ENCODE data around the gene APOL6. TPM values are rescaled to one million over a fixed set of nuclear protein-coding genes. Genes with fewer than 3 reads are reported as not detected.

APOL6 gene
- total RNA-seq, 1 donor: 51.8 TPM

DNA sequence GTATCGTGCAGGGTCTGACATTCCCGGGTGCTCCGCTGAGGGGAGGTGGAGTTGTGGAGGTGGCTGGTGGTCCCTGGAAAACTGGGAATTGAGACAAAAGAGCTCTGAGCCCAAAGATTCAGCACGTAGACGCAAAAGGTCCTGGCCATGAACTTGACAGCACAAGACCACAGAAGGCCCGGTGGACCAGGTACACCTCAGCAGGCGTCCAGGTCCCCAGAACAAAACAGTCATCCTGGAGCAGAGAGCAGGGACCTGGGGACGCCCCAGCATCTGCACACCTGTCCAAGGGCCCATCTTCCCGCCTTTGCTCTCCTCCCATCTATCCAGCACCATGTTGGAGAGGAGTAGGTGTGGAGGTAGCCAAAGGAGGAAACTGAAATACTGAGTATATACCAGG lies 17.4 kb upstream of the APOL6 start:
- no peak overlapping the region for H2AFZ ChIP-seq (ENCODE audit: low read length)
- no peak overlapping the region for H3K27ac ChIP-seq (ENCODE audit: low read depth, low read length)
- H3K4me3 ChIP-seq (ENCODE audit: insufficient read depth, low read length): no peak overlapping the region
- no peaks in the 10 kb centered on the region for H3K79me2 ChIP-seq (ENCODE audit: insufficient read depth, low read length)
- H3K4me1 ChIP-seq (ENCODE audit: insufficient read depth, low read length): peaks cover 17% of the 10 kb centered on the region
- H4K20me1 ChIP-seq (ENCODE audit: insufficient read depth, low read length): no peaks in the 10 kb centered on the region
- DNase-seq (ENCODE audit: insufficient read length, low spot score, missing footprints): no peak
- H3K4me2 ChIP-seq (ENCODE audit: insufficient read depth, low read length): no peak overlapping the region
- no peaks in the 10 kb centered on the region for H3K9me3 ChIP-seq (ENCODE audit: low read depth, low read length)
- no peaks in the 10 kb centered on the region for H3K27me3 ChIP-seq (ENCODE audit: insufficient read depth, low read length)
- no peak for TF ChIP-seq CTCF (IDR thresholded peaks at IDR 0.05; ENCODE audit: extremely low read depth, low read depth, low read length)
- no peaks in the 10 kb centered on the region for H3K36me3 ChIP-seq (ENCODE audit: insufficient read depth, low read length)

DNA sequence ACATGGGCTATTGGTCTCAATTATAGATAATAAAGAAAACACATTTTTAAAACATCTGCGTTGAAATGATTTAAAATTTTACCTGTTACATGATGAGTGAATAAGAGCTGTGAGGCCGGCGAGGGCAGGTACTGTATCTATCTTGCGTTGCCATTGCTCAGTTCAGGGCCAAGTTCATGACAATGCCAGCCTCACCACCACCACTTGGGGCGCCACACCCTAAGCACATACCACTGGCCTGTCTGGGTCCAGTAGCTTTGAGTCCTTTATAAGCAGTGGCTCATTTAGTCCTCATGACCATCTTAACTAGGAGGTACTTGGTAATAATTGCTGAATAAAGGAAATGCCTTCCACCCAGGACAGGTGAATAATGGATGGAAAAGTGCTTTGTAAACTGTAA lies 16.6 kb upstream of the APOL6 start:
- no peak for DNase-seq (ENCODE audit: insufficient read length, low spot score, missing footprints)
- Histone ChIP-seq H3K27me3 (ENCODE audit: insufficient read depth, low read length) (no peaks in the 10 kb centered on the region), H3K27ac (ENCODE audit: low read depth, low read length) (no peak overlapping the region)

DNA sequence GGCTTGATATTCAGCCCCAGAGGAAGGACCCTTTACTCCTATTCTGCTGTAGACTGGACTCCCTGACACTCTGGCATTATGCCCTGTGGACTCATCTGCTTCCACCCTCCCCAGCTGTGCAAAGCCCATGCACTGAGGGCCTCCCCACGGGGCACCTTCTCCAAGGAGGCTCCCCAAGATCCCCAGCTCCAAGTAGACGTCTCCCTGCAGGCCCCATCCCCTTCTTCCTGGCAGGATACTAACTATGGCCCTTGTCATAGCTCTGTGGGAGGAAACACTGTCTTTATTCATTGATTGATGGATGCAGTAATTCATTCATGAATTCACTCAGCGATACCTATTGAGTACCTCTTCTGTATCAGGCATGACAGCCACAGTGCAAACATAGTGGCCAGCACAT lies 15.3 kb upstream of the APOL6 start:
- H3K36me3 ChIP-seq (ENCODE audit: insufficient read depth, low read length): no peaks in the 10 kb centered on the region
- H4K20me1 ChIP-seq (ENCODE audit: insufficient read depth, low read length): no peaks in the 10 kb centered on the region
- no peaks in the 10 kb centered on the region for H3K27me3 ChIP-seq (ENCODE audit: insufficient read depth, low read length)
- H3K4me3 ChIP-seq (ENCODE audit: insufficient read depth, low read length): no peak overlapping the region
- H3K27ac ChIP-seq (ENCODE audit: low read depth, low read length): no peak overlapping the region
- TF ChIP-seq CTCF (IDR thresholded peaks at IDR 0.05; ENCODE audit: extremely low read depth, low read depth, low read length): no peak
- H3K4me1 ChIP-seq (ENCODE audit: insufficient read depth, low read length): peaks cover 16% of the 10 kb centered on the region
- H3K9me3 ChIP-seq (ENCODE audit: low read depth, low read length): no peaks in the 10 kb centered on the region
- no peaks in the 10 kb centered on the region for H3K79me2 ChIP-seq (ENCODE audit: insufficient read depth, low read length)
- H2AFZ ChIP-seq (ENCODE audit: low read length): no peak overlapping the region
- H3K4me2 ChIP-seq (ENCODE audit: insufficient read depth, low read length): no peak overlapping the region
- DNase-seq (ENCODE audit: insufficient read length, low spot score, missing footprints): no peak

More for the DNA sequence above, 16.6 kb upstream of the APOL6 start:
- H3K79me2 ChIP-seq (ENCODE audit: insufficient read depth, low read length): no peaks in the 10 kb centered on the region
- peak; percentile 47 for TF ChIP-seq CTCF (IDR thresholded peaks at IDR 0.05; ENCODE audit: extremely low read depth, low read depth, low read length)
- peaks cover 16% of the 10 kb centered on the region for H3K4me1 ChIP-seq (ENCODE audit: insufficient read depth, low read length)
- H3K9me3 ChIP-seq (ENCODE audit: low read depth, low read length): no peaks in the 10 kb centered on the region
- no peak overlapping the region for H2AFZ ChIP-seq (ENCODE audit: low read length)
- no peaks in the 10 kb centered on the region for H4K20me1 ChIP-seq (ENCODE audit: insufficient read depth, low read length)
- no peak overlapping the region for H3K4me3 ChIP-seq (ENCODE audit: insufficient read depth, low read length)
- no peaks in the 10 kb centered on the region for H3K36me3 ChIP-seq (ENCODE audit: insufficient read depth, low read length)
- no peak overlapping the region for H3K4me2 ChIP-seq (ENCODE audit: insufficient read depth, low read length)

DNA sequence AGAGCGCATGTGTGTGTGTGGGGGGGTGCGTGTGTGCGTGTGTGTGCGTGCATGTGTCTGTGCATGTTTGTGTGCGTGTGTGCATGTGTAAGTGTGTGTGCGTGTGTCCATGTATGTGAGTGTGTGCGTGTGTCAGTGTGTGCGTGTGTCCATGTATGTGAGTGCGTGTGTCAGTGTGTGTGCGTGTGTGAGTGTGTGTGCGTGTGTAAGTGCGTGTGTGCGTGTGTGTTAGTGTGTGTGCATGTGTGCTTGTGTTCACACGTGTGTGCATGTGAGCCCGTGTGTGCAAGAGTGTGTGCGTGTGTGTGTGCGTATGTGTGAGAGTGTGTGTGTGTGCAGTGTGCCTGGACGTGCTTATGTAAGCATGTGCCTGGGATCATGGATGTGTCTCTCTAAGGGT lies 14.7 kb upstream of the APOL6 start:
- Histone ChIP-seq H3K27ac (ENCODE audit: low read depth, low read length) (no peak overlapping the region), H4K20me1 (ENCODE audit: insufficient read depth, low read length) (no peaks in the 10 kb centered on the region), H2AFZ (ENCODE audit: low read length) (no peak overlapping the region), H3K79me2 (ENCODE audit: insufficient read depth, low read length) (no peaks in the 10 kb centered on the region), H3K4me2 (ENCODE audit: insufficient read depth, low read length) (no peak overlapping the region), H3K27me3 (ENCODE audit: insufficient read depth, low read length) (no peaks in the 10 kb centered on the region), H3K4me3 (ENCODE audit: insufficient read depth, low read length) (no peak overlapping the region), H3K9me3 (ENCODE audit: low read depth, low read length) (no peaks in the 10 kb centered on the region), H3K4me1 (ENCODE audit: insufficient read depth, low read length) (peaks cover 19% of the 10 kb centered on the region), H3K36me3 (ENCODE audit: insufficient read depth, low read length) (no peaks in the 10 kb centered on the region)
- TF ChIP-seq CTCF (IDR thresholded peaks at IDR 0.05; ENCODE audit: extremely low read depth, low read depth, low read length): no peak
- no peak for DNase-seq (ENCODE audit: insufficient read length, low spot score, missing footprints)
